ENCODE results near the gene GREB1L. TPM values are rescaled to one million over a fixed set of nuclear protein-coding genes. Genes with fewer than 3 reads are reported as not detected.

The GREB1L gene
- total and polyA plus RNA-seq, 12 donors, result 0.39 to 4.9 (median 1.3) TPM

DNA sequence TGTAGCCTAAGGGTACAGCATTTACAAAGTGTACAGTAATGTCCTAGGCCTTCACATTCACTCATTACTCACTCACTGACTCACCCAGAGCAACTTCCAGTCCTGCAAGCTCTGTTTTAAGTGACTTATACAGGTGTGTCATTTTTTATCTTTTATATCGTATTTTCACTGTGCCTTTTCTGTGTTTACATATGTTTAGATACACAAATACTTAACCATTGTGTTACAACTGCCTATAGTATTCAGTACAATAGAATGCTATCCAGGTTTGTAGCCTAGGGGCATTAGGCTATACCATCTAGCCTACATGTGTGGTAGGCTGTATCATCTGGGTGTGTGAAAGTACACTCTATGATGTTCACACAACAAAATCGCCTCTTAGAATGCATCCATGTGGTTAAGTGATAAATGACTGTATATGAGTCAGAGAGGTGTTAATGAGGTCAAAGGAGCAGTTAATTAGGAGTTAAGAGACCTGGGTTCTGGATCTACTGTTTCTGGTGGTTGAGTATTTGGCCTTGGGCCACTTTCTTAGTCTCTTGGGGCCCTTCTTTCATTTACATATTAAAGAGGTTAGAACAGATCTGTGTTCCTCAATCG lies 149.1 kb downstream of the GREB1L start:
- no peaks in the 10 kb centered on the region for H3K36me3 ChIP-seq (replicated peaks in 1 of 2)
- H3K27me3 ChIP-seq, result no peaks in the 10 kb centered on the region
- H3K4me1 ChIP-seq (replicated peaks in 1 of 2), result no peaks in the 10 kb centered on the region
- intact Hi-C loops (cut with DNase I), result no loop called here
- TF ChIP-seq POLR2A (IDR thresholded peaks at IDR 0.05), result no peak
- TF ChIP-seq, protein P1, sequence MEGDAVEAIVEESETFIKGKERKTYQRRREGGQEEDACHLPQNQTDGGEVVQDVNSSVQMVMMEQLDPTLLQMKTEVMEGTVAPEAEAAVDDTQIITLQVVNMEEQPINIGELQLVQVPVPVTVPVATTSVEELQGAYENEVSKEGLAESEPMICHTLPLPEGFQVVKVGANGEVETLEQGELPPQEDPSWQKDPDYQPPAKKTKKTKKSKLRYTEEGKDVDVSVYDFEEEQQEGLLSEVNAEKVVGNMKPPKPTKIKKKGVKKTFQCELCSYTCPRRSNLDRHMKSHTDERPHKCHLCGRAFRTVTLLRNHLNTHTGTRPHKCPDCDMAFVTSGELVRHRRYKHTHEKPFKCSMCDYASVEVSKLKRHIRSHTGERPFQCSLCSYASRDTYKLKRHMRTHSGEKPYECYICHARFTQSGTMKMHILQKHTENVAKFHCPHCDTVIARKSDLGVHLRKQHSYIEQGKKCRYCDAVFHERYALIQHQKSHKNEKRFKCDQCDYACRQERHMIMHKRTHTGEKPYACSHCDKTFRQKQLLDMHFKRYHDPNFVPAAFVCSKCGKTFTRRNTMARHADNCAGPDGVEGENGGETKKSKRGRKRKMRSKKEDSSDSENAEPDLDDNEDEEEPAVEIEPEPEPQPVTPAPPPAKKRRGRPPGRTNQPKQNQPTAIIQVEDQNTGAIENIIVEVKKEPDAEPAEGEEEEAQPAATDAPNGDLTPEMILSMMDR (IDR thresholded peaks at IDR 0.05), result no peak
- no peaks in the 10 kb centered on the region for H3K9me3 ChIP-seq (replicated peaks in 1 of 3)
- no peak for DNase-seq
- 62 to 73% (median 62%) methylated on average over 3 of the region's 3 CpGs for WGBS, 4 donors
- H3K4me3 ChIP-seq, result no peak overlapping the region
- H3K27ac ChIP-seq, result no peak overlapping the region

DNA sequence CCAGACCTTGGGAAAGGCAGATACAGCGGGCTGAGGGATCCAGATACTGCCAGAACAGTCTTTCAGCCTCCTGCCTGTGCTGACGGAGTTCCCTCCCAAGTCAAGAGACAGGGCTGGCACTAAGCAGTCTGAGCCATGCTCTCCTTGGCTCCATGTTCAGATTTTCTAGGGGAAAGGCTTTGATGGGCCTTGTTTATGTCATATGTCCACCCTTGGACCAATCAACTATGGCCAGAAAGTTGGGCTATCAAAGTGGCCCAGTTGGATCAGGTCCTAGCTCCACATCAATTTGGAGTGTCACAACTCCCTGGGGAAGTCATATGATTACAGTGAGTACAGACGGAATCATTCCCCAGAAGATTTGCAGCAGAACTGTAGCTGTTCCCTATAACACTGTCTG lies 152.0 kb downstream of the GREB1L start:
- WGBS, 4 donors, result 57 to 69% (median 61%) methylated on average over 3 of the region's 3 CpGs
- Histone ChIP-seq H3K9me3 (replicated peaks in 1 of 3) (no peaks in the 10 kb centered on the region), H3K36me3 (replicated peaks in 1 of 2) (no peaks in the 10 kb centered on the region), H3K27me3 (no peaks in the 10 kb centered on the region), H3K4me1 (replicated peaks in 1 of 2) (no peaks in the 10 kb centered on the region), H3K27ac (no peak overlapping the region), H3K4me3 (no peak overlapping the region)
- intact Hi-C loops (cut with DNase I), result no loop called here
- TF ChIP-seq, protein P1 (IDR thresholded peaks at IDR 0.05), result no peak
- no peak for TF ChIP-seq POLR2A (IDR thresholded peaks at IDR 0.05)
- DNase-seq, result peak in 5 of 7 donors; percentile 19 to 46 (median 24)

DNA sequence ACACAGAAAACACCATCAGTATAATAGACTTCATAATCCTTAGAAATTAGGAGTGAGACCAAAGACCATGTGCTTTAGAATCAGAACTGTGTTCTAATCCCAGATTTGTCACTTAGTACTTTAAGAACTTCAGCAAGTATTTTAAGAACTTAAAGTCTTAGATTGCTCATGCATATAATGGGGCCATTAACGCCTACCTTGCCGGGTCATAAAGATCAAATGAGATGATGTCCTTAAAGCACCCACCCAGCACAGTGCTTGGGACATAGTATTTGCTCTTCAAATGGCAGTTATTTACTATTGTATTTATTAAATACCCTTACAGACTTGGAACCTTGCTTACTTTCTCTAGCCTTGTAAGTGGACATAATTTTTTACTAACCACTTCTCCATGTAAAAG lies 156.1 kb downstream of the GREB1L start:
- 55 to 68% (median 66%) methylated on average over 2 of the region's 2 CpGs for WGBS, 4 donors

DNA sequence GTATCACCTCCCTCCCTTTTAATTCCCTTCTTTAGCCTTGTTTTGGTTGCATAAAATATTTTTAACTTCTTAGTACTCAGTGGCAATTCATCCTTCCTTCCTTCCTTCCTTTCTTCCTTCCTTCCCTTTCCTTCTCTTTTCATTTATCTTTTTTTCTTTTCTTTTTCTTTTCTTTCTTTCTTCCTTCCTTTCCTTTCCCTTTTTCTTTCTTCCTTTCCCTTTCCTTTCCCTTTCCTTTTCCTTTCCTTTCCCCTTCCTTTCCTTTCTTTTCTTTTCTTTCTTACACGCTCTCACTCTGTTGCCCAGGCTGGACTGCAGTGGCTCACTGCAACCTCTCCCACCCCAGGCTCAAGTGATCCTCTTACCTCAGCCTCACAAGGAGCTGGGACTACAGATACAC lies 160.2 kb downstream of the GREB1L start:
- no peaks in the 10 kb centered on the region for H3K9me3 ChIP-seq (replicated peaks in 1 of 3)
- no peak for DNase-seq
- no peaks in the 10 kb centered on the region for H3K36me3 ChIP-seq (replicated peaks in 1 of 2)
- no peaks in the 10 kb centered on the region for H3K27me3 ChIP-seq
- no peak overlapping the region for H3K27ac ChIP-seq
- no peaks in the 10 kb centered on the region for H3K4me1 ChIP-seq (replicated peaks in 1 of 2)
- WGBS, 4 donors, result 88 to 98% (median 94%) methylated on average over 1 of the region's 1 CpG
- TF ChIP-seq, protein P1 (IDR thresholded peaks at IDR 0.05), result no peak
- TF ChIP-seq POLR2A (IDR thresholded peaks at IDR 0.05), result no peak
- no peak overlapping the region for H3K4me3 ChIP-seq
- intact Hi-C loops (cut with DNase I), result no loop called here

More for the DNA sequence above, 156.1 kb downstream of the GREB1L start:
- no peaks in the 10 kb centered on the region for H3K4me1 ChIP-seq (replicated peaks in 1 of 2)
- intact Hi-C loops (cut with DNase I), result no loop called here
- no peaks in the 10 kb centered on the region for H3K9me3 ChIP-seq (replicated peaks in 1 of 3)
- H3K36me3 ChIP-seq (replicated peaks in 1 of 2), result no peaks in the 10 kb centered on the region
- no peak overlapping the region for H3K27ac ChIP-seq
- no peaks in the 10 kb centered on the region for H3K27me3 ChIP-seq
- TF ChIP-seq, protein P1 (IDR thresholded peaks at IDR 0.05), result no peak
- no peak for TF ChIP-seq POLR2A (IDR thresholded peaks at IDR 0.05)
- H3K4me3 ChIP-seq, result no peak overlapping the region
- DNase-seq, result no peak

Data from adrenal gland (tissue), 12 donors.